Measurements from ENCODE around the gene TMEM272. TPM values are rescaled to one million over a fixed set of nuclear protein-coding genes. Genes with fewer than 3 reads are reported as not detected.
A peak's percentile ranks its signal among the peaks of the same experiment; 100 is the strongest.

TMEM272 gene
- total RNA-seq, 2 experiments from 2014 or later = 0.15 to 0.28 TPM

- CTCF ChIA-PET = interaction anchor here (1.5 to 4.9 kb wide), 15 partner anchors 15 to 672 kb away, joined by 4 to 63 read pairs (median 9); partner anchors contain the start of gene INTS6
- Mint-ChIP-seq H3K27ac (no peak overlapping the region), H3K27me3 (no peaks in the 10 kb centered on the region), H3K36me3 (ENCODE audit: low read depth) (peaks cover 3% of the 10 kb centered on the region), H3K4me3 (no peak overlapping the region), H3K4me1 (peaks cover 26% of the 10 kb centered on the region), H3K9me3 (no peaks in the 10 kb centered on the region)
- POLR2A ChIA-PET = interaction anchor here (1.1 to 2.0 kb wide), 5 partner anchors 211 to 671 kb away, joined by 4 to 17 read pairs (median 6); partner anchors contain the start of gene INTS6
- DNase-seq = no peak
Measured at GRCh38 chr13:51796546-51796945, 48.4 kb downstream of the TMEM272 start.

- peaks cover 23% of the 10 kb centered on the region for H3K4me1 Mint-ChIP-seq
- ChIA-PET POLR2A (interaction anchor here (1.1 to 1.6 kb wide), 4 partner anchors 8 to 344 kb away, joined by 3 to 6 read pairs (median 5); partner anchors contain the start of gene INTS6), CTCF (interaction anchor here (0.6 to 4.9 kb wide), 6 partner anchors 37 to 671 kb away, joined by 3 to 47 read pairs (median 4); no protein-coding TSS in a partner anchor)
- no peak overlapping the region for H3K4me3 Mint-ChIP-seq
- H3K27ac Mint-ChIP-seq = no peak overlapping the region
- DNase-seq = no peak
- no peaks in the 10 kb centered on the region for H3K9me3 Mint-ChIP-seq
- peaks cover 3% of the 10 kb centered on the region for H3K36me3 Mint-ChIP-seq (ENCODE audit: low read depth)
- no peaks in the 10 kb centered on the region for H3K27me3 Mint-ChIP-seq
Measured at GRCh38 chr13:51795419-51795818, 49.6 kb downstream of the TMEM272 start.

- peaks cover 3% of the 10 kb centered on the region for H3K36me3 Mint-ChIP-seq (ENCODE audit: low read depth)
- peaks cover 22% of the 10 kb centered on the region for H3K4me1 Mint-ChIP-seq
- no peaks in the 10 kb centered on the region for H3K27me3 Mint-ChIP-seq
- DNase-seq = no peak
- no peaks in the 10 kb centered on the region for H3K9me3 Mint-ChIP-seq
- H3K27ac Mint-ChIP-seq = no peak overlapping the region
- CTCF ChIA-PET = interaction anchor here (0.6 to 4.9 kb wide), 6 partner anchors 37 to 670 kb away, joined by 3 to 47 read pairs (median 4); no protein-coding TSS in a partner anchor
- POLR2A ChIA-PET = interaction anchor here (1.5 to 1.6 kb wide), 2 partner anchors 8 to 344 kb away, joined by 3 to 5 read pairs; no protein-coding TSS in a partner anchor
- H3K4me3 Mint-ChIP-seq = no peak overlapping the region
Measured at GRCh38 chr13:51794964-51795363, 50.0 kb downstream of the TMEM272 start.

- Mint-ChIP-seq H3K36me3 (ENCODE audit: low read depth) (peaks cover 3% of the 10 kb centered on the region), H3K27ac (peak overlapping the region; percentile 21), H3K4me3 (no peak overlapping the region), H3K4me1 (peaks cover 22% of the 10 kb centered on the region), H3K9me3 (no peaks in the 10 kb centered on the region), H3K27me3 (no peaks in the 10 kb centered on the region)
- CTCF ChIA-PET = interaction anchor here (1.5 to 1.9 kb wide), 3 partner anchors 341 to 507 kb away, joined by 4 to 6 read pairs (median 5); partner anchors contain the start of gene INTS6
- peak; percentile 37 for DNase-seq
- POLR2A ChIA-PET = interaction anchor here (0.8 to 1.7 kb wide), 6 partner anchors 9 to 365 kb away, joined by 3 to 8 read pairs (median 4); no protein-coding TSS in a partner anchor
Measured at GRCh38 chr13:51793570-51794271, 51.3 kb downstream of the TMEM272 start.

GRCh38 chr13:51786425-51787265 is 58.3 kb downstream of the TMEM272 start:
- H3K4me3 Mint-ChIP-seq = no peak overlapping the region
- H3K9me3 Mint-ChIP-seq = no peaks in the 10 kb centered on the region
- peaks cover 15% of the 10 kb centered on the region for H3K4me1 Mint-ChIP-seq
- no peaks in the 10 kb centered on the region for H3K36me3 Mint-ChIP-seq (ENCODE audit: low read depth)
- DNase-seq = no peak
- no peaks in the 10 kb centered on the region for H3K27me3 Mint-ChIP-seq
- no peak overlapping the region for H3K27ac Mint-ChIP-seq
- POLR2A ChIA-PET = interaction anchor here (1.0 kb wide), 1 partner anchor 333 kb away, joined by 3 read pairs; no protein-coding TSS in a partner anchor
- CTCF ChIA-PET = interaction anchor here (0.6 to 3.6 kb wide), 3 partner anchors 11 to 500 kb away, joined by 6 to 10 read pairs (median 6); no protein-coding TSS in a partner anchor

- H3K27ac Mint-ChIP-seq = no peak overlapping the region
- no peak for DNase-seq
- H3K27me3 Mint-ChIP-seq = no peaks in the 10 kb centered on the region
- ChIA-PET POLR2A (no interaction called here), CTCF (interaction anchor here (0.6 to 3.6 kb wide), 4 partner anchors 12 to 499 kb away, joined by 3 to 10 read pairs (median 4); no protein-coding TSS in a partner anchor)
- peaks cover 15% of the 10 kb centered on the region for H3K4me1 Mint-ChIP-seq
- H3K4me3 Mint-ChIP-seq = no peak overlapping the region
- H3K36me3 Mint-ChIP-seq (ENCODE audit: low read depth) = no peaks in the 10 kb centered on the region
- H3K9me3 Mint-ChIP-seq = no peaks in the 10 kb centered on the region
Measured at GRCh38 chr13:51785712-51786424, 59.1 kb downstream of the TMEM272 start.

GRCh38 chr13:51784097-51784496 is 60.9 kb downstream of the TMEM272 start:
- Mint-ChIP-seq H3K4me3 (no peak overlapping the region), H3K4me1 (peaks cover 15% of the 10 kb centered on the region), H3K36me3 (ENCODE audit: low read depth) (no peaks in the 10 kb centered on the region), H3K27ac (no peak overlapping the region), H3K27me3 (no peaks in the 10 kb centered on the region), H3K9me3 (no peaks in the 10 kb centered on the region)
- CTCF ChIA-PET = no interaction called here
- POLR2A ChIA-PET = interaction anchor here (1.5 kb wide), 1 partner anchor 19 kb away, joined by 3 read pairs; no protein-coding TSS in a partner anchor
- DNase-seq = no peak

GRCh38 chr13:51783428-51784094 is 61.4 kb downstream of the TMEM272 start:
- Mint-ChIP-seq H3K4me1 (peaks cover 15% of the 10 kb centered on the region), H3K27ac (no peak overlapping the region), H3K4me3 (no peak overlapping the region), H3K27me3 (no peaks in the 10 kb centered on the region), H3K36me3 (ENCODE audit: low read depth) (no peaks in the 10 kb centered on the region), H3K9me3 (no peaks in the 10 kb centered on the region)
- CTCF ChIA-PET = no interaction called here
- DNase-seq = no peak
- POLR2A ChIA-PET = interaction anchor here (1.5 kb wide), 1 partner anchor 20 kb away, joined by 3 read pairs; no protein-coding TSS in a partner anchor

GRCh38 chr13:51782026-51782710 is 62.8 kb downstream of the TMEM272 start:
- CTCF ChIA-PET = interaction anchor here (1.2 kb wide), 1 partner anchor 15 kb away, joined by 4 read pairs; no protein-coding TSS in a partner anchor
- Mint-ChIP-seq H3K36me3 (ENCODE audit: low read depth) (no peaks in the 10 kb centered on the region), H3K27ac (no peak overlapping the region), H3K27me3 (no peaks in the 10 kb centered on the region), H3K9me3 (no peaks in the 10 kb centered on the region), H3K4me3 (no peak overlapping the region), H3K4me1 (peaks cover 14% of the 10 kb centered on the region)
- POLR2A ChIA-PET = no interaction called here
- DNase-seq = no peak

GRCh38 chr13:51781246-51782022 is 63.5 kb downstream of the TMEM272 start:
- ChIA-PET POLR2A (no interaction called here), CTCF (interaction anchor here (0.7 to 1.2 kb wide), 2 partner anchors 16 to 327 kb away, joined by 4 to 5 read pairs; no protein-coding TSS in a partner anchor)
- Mint-ChIP-seq H3K9me3 (no peaks in the 10 kb centered on the region), H3K4me1 (peaks cover 11% of the 10 kb centered on the region), H3K27ac (no peak overlapping the region), H3K4me3 (no peak overlapping the region), H3K27me3 (no peaks in the 10 kb centered on the region), H3K36me3 (ENCODE audit: low read depth) (no peaks in the 10 kb centered on the region)
- DNase-seq = no peak

GRCh38 chr13:51780099-51780498 is 64.9 kb downstream of the TMEM272 start:
- no peaks in the 10 kb centered on the region for H3K9me3 Mint-ChIP-seq
- H3K36me3 Mint-ChIP-seq (ENCODE audit: low read depth) = no peaks in the 10 kb centered on the region
- ChIA-PET POLR2A (no interaction called here), CTCF (no interaction called here)
- no peaks in the 10 kb centered on the region for H3K4me1 Mint-ChIP-seq
- no peak overlapping the region for H3K4me3 Mint-ChIP-seq
- no peak overlapping the region for H3K27ac Mint-ChIP-seq
- DNase-seq = no peak
- no peaks in the 10 kb centered on the region for H3K27me3 Mint-ChIP-seq
